Suppressor macrophage treated with lipopolysaccharide for 4 hours (primary cell): ENCODE results near the gene ICE1.

ENCODE experiments used
- DNase-seq: peaks from one replicate; pipeline ENCODE4 v3.0.0-alpha.2; 2020

Gene ICE1

DNA sequence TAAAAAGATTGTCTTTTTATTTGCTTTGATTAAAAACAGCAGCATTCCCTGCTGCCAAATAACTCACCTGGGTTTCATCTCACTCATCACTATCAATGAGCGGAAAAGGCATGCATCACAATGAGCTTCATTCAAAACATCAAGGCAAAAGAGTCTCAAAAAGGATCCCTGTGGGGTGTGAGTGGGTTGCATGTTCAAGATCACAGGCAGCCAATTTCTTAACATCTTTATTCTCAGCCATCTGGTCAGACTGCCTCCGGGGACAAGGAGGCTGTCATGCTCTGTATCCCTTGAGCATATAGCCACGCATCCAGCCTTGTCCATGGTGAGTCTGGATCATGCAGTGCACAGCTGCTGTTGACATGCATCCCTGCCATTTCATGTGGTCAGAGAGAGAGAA, 117.1 kb downstream of the ICE1 start:
- DNase-seq = no peak
